Karpas-422 (cell line): ENCODE measurements around the gene DUSP12. TPM values are rescaled to one million over a fixed set of nuclear protein-coding genes. Genes with fewer than 3 reads are reported as not detected.
A peak's percentile ranks its signal among the peaks of the same experiment; 100 is the strongest.

Source experiments
- DNase-seq: peaks from one replicate; pipeline ENCODE4 v3.0.0-alpha.2; 2015
- H2AFZ ChIP-seq: fragments of 200-600 bp; sonication (generic); 2 replicates; pipeline ENCODE4 v1.6.1; 2014; ENCODE audit warnings: antibody characterized with exemption, low read length, mixed read lengths
- H3K27ac ChIP-seq: fragments of 200-600 bp; sonication (generic); 2 replicates; pipeline ENCODE4 v1.5.1; 2014; ENCODE audit warnings: mild to moderate bottlenecking, low read length, moderate library complexity
- H3K27me3 ChIP-seq: fragments of 200-600 bp; sonication (generic); 2 replicates; pipeline ENCODE4 v1.6.1; 2014; ENCODE audit warnings: low read length, mixed read lengths
- H3K36me3 ChIP-seq: fragments of 200-600 bp; sonication (generic); 2 replicates; pipeline ENCODE4 v1.6.1; 2014; ENCODE audit warnings: low read length, mixed read lengths; ENCODE audit not compliant: insufficient read depth
- H3K4me1 ChIP-seq: fragments of 200-600 bp; sonication (generic); 2 replicates; pipeline ENCODE4 v1.6.1; 2014; ENCODE audit warnings: mild to moderate bottlenecking, low read length, mixed read lengths
- H3K4me2 ChIP-seq: fragments of 200-600 bp; sonication (generic); 2 replicates; pipeline ENCODE4 v1.6.1; 2014; ENCODE audit warnings: low read length, low read depth, mild to moderate bottlenecking; ENCODE audit not compliant: poor library complexity, severe bottlenecking
- H3K4me3 ChIP-seq: fragments of 200-600 bp; sonication (generic); 2 replicates; pipeline ENCODE4 v1.5.1; 2014; ENCODE audit warnings: mild to moderate bottlenecking, antibody characterized with exemption, low read length, mixed read lengths
- H3K79me2 ChIP-seq: fragments of 200-600 bp; sonication (generic); 2 replicates; pipeline ENCODE4 v1.6.1; 2014; ENCODE audit warnings: mild to moderate bottlenecking, low read length, mixed read lengths
- H3K9ac ChIP-seq: fragments of 200-600 bp; sonication (generic); 2 replicates; pipeline ENCODE4 v1.6.0; 2014; ENCODE audit warnings: low read length
- H3K9me2 ChIP-seq: fragments of 200-600 bp; sonication (generic), shearing (Covaris generic); replicated peaks from 2 replicates; pipeline ENCODE4 v1.6.0; 2014; ENCODE audit warnings: mild to moderate bottlenecking, low read length, moderate library complexity; ENCODE audit not compliant: insufficient read depth
- H3K9me3 ChIP-seq: fragments of 300-700, 200-600 bp; sonication (generic); 2 replicates; pipeline ENCODE4 v1.6.1; 2014; ENCODE audit warnings: low read length, mixed read lengths
- H4K20me1 ChIP-seq: fragments of 200-600 bp; sonication (generic); 2 replicates; pipeline ENCODE4 v1.6.1; 2014; ENCODE audit warnings: mild to moderate bottlenecking, antibody characterized with exemption, low read length, low read depth; ENCODE audit not compliant: insufficient read depth
- total RNA-seq: library from RNA; depleted of rRNA; stranded (reverse); fragments of >200 nt; shearing (Covaris generic); gene quantifications from 2 replicates; pipeline ENCODE4 v1.2.3, GENCODE V29; 2014; ENCODE audit warnings: low replicate concordance

The DUSP12 gene
- total RNA-seq, 1 experiment from 2014 or later, result 87.8 TPM

- Histone ChIP-seq H3K9ac (peak overlapping the region; percentile 11; the same call in 1 of the 2 replicates), H3K4me3 (peak overlapping the region; percentile 1; the same call in 1 of the 2 replicates), H3K4me1 (peaks cover 58% of the 10 kb centered on the region), H3K9me3 (no peaks in the 10 kb centered on the region), H2AFZ (no peak overlapping the region), H3K79me2 (no peaks in the 10 kb centered on the region), H4K20me1 (no peaks in the 10 kb centered on the region), H3K36me3 (no peaks in the 10 kb centered on the region), H3K27me3 (no peaks in the 10 kb centered on the region), H3K4me2 (peak overlapping the region; percentile 37), H3K9me2 (no peaks in the 10 kb centered on the region), H3K27ac (no peak overlapping the region)
- peak; percentile 69 for DNase-seq
These were observed 8.7 kb upstream of the DUSP12 start for GRCh38 chr1:161740921-161741320.

DNA sequence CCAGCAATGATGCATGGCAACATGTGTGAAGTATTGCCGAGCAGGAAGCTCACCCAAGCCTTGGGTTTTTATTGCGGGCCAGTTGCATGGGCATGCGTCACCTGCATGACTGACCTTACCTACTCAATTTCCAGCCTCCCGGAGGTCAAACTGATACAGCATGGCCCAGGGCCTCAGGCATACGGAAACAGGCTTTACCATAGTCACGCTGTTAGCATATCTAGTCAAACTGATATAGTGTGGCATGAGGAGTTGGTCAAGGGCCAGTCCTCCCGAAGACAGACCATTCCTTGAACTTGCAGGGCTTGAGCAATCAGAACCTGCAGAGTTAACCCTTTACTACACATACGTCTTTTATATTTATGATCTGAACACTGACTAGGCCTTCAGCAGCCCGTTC, 6.4 kb upstream of the DUSP12 start:
- H3K79me2 ChIP-seq, result no peaks in the 10 kb centered on the region

GRCh38 chr1:161747801-161748200, 1.8 kb upstream of the DUSP12 start:
- Histone ChIP-seq H2AFZ (peak overlapping the region; percentile 38; the same call in 1 of the 2 replicates), H3K4me1 (peaks cover 39% of the 10 kb centered on the region)

More for the DNA sequence above, 6.4 kb upstream of the DUSP12 start:
- Histone ChIP-seq H3K27ac (no peak overlapping the region), H3K27me3 (no peaks in the 10 kb centered on the region), H3K9me3 (no peaks in the 10 kb centered on the region), H3K4me2 (no peak overlapping the region), H2AFZ (no peak overlapping the region), H3K9ac (no peak overlapping the region), H3K4me1 (peaks cover 48% of the 10 kb centered on the region), H3K4me3 (no peak overlapping the region), H4K20me1 (no peaks in the 10 kb centered on the region), H3K9me2 (no peaks in the 10 kb centered on the region), H3K36me3 (no peaks in the 10 kb centered on the region)
- no peak for DNase-seq

GRCh38 chr1:161763522-161764098, 14.0 kb downstream of the DUSP12 start:
- peaks cover 33% of the 10 kb centered on the region for H3K4me1 ChIP-seq
- no peaks in the 10 kb centered on the region for H3K9me2 ChIP-seq
- peak overlapping the region; percentile 37; the same call in 1 of the 2 replicates for H3K4me3 ChIP-seq
- peaks cover 7% of the 10 kb centered on the region; the same call in 1 of the 2 replicates for H3K36me3 ChIP-seq
- H3K9me3 ChIP-seq, result no peaks in the 10 kb centered on the region
- H4K20me1 ChIP-seq, result no peaks in the 10 kb centered on the region
- peak; percentile 91 for DNase-seq
- H3K27ac ChIP-seq, result no peak overlapping the region
- peak overlapping the region; percentile 74 for H2AFZ ChIP-seq
- peaks cover 32% of the 10 kb centered on the region for H3K79me2 ChIP-seq
- H3K9ac ChIP-seq, result 0 out of 2 replicates have a peak overlapping the region, but pooled peaks have one; percentile 2
- no peaks in the 10 kb centered on the region for H3K27me3 ChIP-seq
- H3K4me2 ChIP-seq, result peak overlapping the region; percentile 58

More at GRCh38 chr1:161747801-161748200, 1.8 kb upstream of the DUSP12 start:
- no peak overlapping the region for H3K27ac ChIP-seq
- H3K27me3 ChIP-seq, result no peaks in the 10 kb centered on the region
- peak overlapping the region; percentile 27 for H3K9ac ChIP-seq
- H4K20me1 ChIP-seq, result peaks cover 6% of the 10 kb centered on the region; the same call in 1 of the 2 replicates
- H3K9me2 ChIP-seq, result no peaks in the 10 kb centered on the region
- H3K9me3 ChIP-seq, result no peaks in the 10 kb centered on the region
- peak overlapping the region; percentile 83 for H3K4me2 ChIP-seq
- H3K79me2 ChIP-seq, result peaks cover 32% of the 10 kb centered on the region
- peak overlapping the region; percentile 82 for H3K4me3 ChIP-seq
- peak; percentile 63 for DNase-seq
- peaks cover 18% of the 10 kb centered on the region for H3K36me3 ChIP-seq

GRCh38 chr1:161766102-161766981, 16.8 kb downstream of the DUSP12 start, which contains the start of gene ATF6:
Gene ATF6 (plus strand): TSS chr1:161766320. CDS start chr1:161766361, 41 bp downstream.
- peak; percentile 98 for DNase-seq
- Histone ChIP-seq H3K9me3 (no peaks in the 10 kb centered on the region), H3K27ac (peak within 1 kb of the TSS; percentile 44), H3K4me3 (peak within 1 kb of the TSS; percentile 88), H3K36me3 (peaks cover 11% of the 10 kb centered on the region; the same call in 1 of the 2 replicates), H4K20me1 (no peaks in the 10 kb centered on the region; the same call in 1 of the 2 replicates), H3K9ac (peak within 1 kb of the TSS; percentile 86), H3K27me3 (no peaks in the 10 kb centered on the region), H2AFZ (peak within 1 kb of the TSS; percentile 73), H3K79me2 (peaks cover 59% of the 10 kb centered on the region), H3K4me2 (peak within 1 kb of the TSS; percentile 88), H3K9me2 (no peaks in the 10 kb centered on the region), H3K4me1 (peaks cover 51% of the 10 kb centered on the region)

- H3K36me3 ChIP-seq, result peaks cover 11% of the 10 kb centered on the region; the same call in 1 of the 2 replicates
- peak overlapping the region; percentile 88 for H3K4me2 ChIP-seq
- no peak overlapping the region for H3K27ac ChIP-seq
- H3K4me3 ChIP-seq, result no peak overlapping the region
- no peaks in the 10 kb centered on the region; the same call in 1 of the 2 replicates for H4K20me1 ChIP-seq
- no peak overlapping the region for H3K9ac ChIP-seq
- H3K79me2 ChIP-seq, result peaks cover 80% of the 10 kb centered on the region
- peaks cover 64% of the 10 kb centered on the region for H3K4me1 ChIP-seq
- no peak for DNase-seq
- H2AFZ ChIP-seq, result no peak overlapping the region
- H3K9me3 ChIP-seq, result no peaks in the 10 kb centered on the region
- no peaks in the 10 kb centered on the region for H3K9me2 ChIP-seq
- no peaks in the 10 kb centered on the region for H3K27me3 ChIP-seq
These were observed 18.9 kb downstream of the DUSP12 start for GRCh38 chr1:161768461-161768860.

- no peak overlapping the region for H3K27ac ChIP-seq
- no peak for DNase-seq
- no peak overlapping the region for H3K9ac ChIP-seq
- H4K20me1 ChIP-seq, result no peaks in the 10 kb centered on the region; the same call in 1 of the 2 replicates
- H3K4me1 ChIP-seq, result peaks cover 65% of the 10 kb centered on the region
- H3K27me3 ChIP-seq, result no peaks in the 10 kb centered on the region
- no peaks in the 10 kb centered on the region for H3K9me3 ChIP-seq
- H3K9me2 ChIP-seq, result no peaks in the 10 kb centered on the region
- no peak overlapping the region for H3K4me3 ChIP-seq
- peaks cover 15% of the 10 kb centered on the region; the same call in 1 of the 2 replicates for H3K36me3 ChIP-seq
- H2AFZ ChIP-seq, result no peak overlapping the region
- H3K79me2 ChIP-seq, result peaks cover 87% of the 10 kb centered on the region
- peak overlapping the region; percentile 88 for H3K4me2 ChIP-seq
These were observed 19.5 kb downstream of the DUSP12 start for GRCh38 chr1:161768986-161769672.
